Measurements from ENCODE around the gene SMKR1. TPM values are rescaled to one million over a fixed set of nuclear protein-coding genes. Genes with fewer than 3 reads are reported as not detected.

SMKR1 gene
- total and polyA plus RNA-seq, 9 of the 15 experiments (the other 6 are each of a cell fraction or from before 2014, with no cell fraction given): 0.58 to 1.8 (median 0.93) TPM; not detected in 1

DNA sequence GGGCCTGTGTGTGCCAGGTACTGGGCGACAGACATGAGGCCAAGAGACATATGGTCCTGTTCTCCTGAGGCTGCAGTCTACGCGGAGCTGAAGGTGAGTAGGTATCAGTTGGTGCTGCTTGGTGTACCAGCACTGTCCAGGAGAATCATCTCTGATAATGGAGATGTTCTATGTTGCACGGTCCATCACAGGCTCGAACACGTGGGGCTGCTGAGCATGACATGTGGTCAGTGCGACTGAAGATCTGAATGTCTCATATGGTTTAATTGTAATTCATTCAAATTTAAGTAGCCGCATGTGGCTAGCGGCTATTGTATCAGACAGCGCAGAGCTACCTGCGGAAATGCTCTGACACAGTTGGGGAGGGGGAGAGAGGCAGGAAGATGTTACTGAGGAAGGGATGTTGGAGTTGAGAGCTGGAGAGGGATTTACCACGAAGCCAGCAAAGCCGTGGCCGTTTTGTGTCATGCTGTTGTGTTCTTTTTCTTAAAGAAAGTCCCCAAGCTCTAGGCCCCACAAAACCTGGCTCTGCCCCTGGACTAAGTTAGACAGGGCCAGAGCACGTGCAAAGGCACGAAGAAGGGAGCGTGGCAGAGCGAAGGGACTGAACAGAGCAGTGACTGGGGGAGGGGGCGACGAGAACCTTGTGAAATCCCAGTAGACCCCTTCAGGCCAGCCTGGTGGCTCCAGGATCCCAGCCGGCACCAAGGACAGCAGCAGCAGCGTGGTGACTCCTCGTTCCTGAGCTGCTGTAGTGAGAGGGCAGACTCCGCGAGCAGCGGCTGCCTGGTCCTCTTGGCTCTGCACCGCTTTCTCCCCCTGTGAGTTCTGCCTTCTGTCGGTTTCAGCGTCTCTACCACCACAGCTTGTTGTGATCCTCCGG, 20.0 kb downstream of the SMKR1 start:
- Histone ChIP-seq H3K79me2 (ENCODE audit: control insufficient read depth, insufficient read depth, low read length) (no peaks in the 10 kb centered on the region), H4K20me1 (replicated peaks; ENCODE audit: control insufficient read depth, insufficient read depth, low read length) (no peaks in the 10 kb centered on the region), H3K9ac (ENCODE audit: insufficient read depth in 1 of 2, low read depth in 2 of 2, low read length in 2 of 2) (peak overlapping the region in 1 of 2 experiments; percentile 8; a peak in 2 of 4 replicates), H3K9me3 (replicated peaks; ENCODE audit: control insufficient read depth, insufficient read depth, low read depth, low read length) (no peaks in the 10 kb centered on the region), H3K27me3 (ENCODE audit: control insufficient read depth in 2 of 2, insufficient read depth in 2 of 2, low read length in 2 of 2) (peaks cover 16 to 41% of the 10 kb centered on the region in 2 experiments; a peak in 3 of 5 replicates), H2AFZ (ENCODE audit: low read depth, low read length) (peak overlapping the region; percentile 41; the same call in 1 of the 2 replicates), H3K4me3 (no peak overlapping the region), H3K4me2 (ENCODE audit: insufficient read depth, low read length) (no peak overlapping the region), H3K27ac (ENCODE audit: extremely low read depth, low read depth, low read length) (no peak overlapping the region), H3K4me1 (replicated peaks in 1 of 2; ENCODE audit: control insufficient read depth in 2 of 2, insufficient read depth in 2 of 2, low read length in 2 of 2) (peaks cover 6 to 11% of the 10 kb centered on the region in 2 experiments; a peak in 3 of 5 replicates), H3K9me1 (ENCODE audit: control insufficient read depth, insufficient read depth, low read length) (no peaks in the 10 kb centered on the region), H3K36me3 (ENCODE audit: control insufficient read depth, insufficient read depth, low read length) (no peaks in the 10 kb centered on the region)
- intact Hi-C loops (cut with micrococcal nuclease): no loop called here
- in situ Hi-C loops (cut with MboI): loop anchor here (10.0 kb wide), 1 partner anchor 1698 kb away; no protein-coding TSS in a partner anchor
- ChIA-PET CTCF (ENCODE audit: low intra/inter-chr PET ratio) (no interaction called here), POLR2A (interaction anchor here (0.6 to 0.9 kb wide), 2 partner anchors 8 to 10 kb away, joined by 3 to 6 read pairs; no protein-coding TSS in a partner anchor)
- BruUV-seq (replicated peaks): no TSS peak
- ATAC-seq (peak; percentile 65), DNase-seq (ENCODE audit: extremely low read depth in 1 of 4, low spot score in 3 of 4) (peak in 1 of 4 experiments; percentile 28), FAIRE-seq (no peak)
- 24% methylated on average over 30 of the region's 30 CpGs for WGBS (ENCODE audit: insufficient coverage, low coverage, missing lambda C conversion rate)
- TF ChIP-seq, protein P1, sequence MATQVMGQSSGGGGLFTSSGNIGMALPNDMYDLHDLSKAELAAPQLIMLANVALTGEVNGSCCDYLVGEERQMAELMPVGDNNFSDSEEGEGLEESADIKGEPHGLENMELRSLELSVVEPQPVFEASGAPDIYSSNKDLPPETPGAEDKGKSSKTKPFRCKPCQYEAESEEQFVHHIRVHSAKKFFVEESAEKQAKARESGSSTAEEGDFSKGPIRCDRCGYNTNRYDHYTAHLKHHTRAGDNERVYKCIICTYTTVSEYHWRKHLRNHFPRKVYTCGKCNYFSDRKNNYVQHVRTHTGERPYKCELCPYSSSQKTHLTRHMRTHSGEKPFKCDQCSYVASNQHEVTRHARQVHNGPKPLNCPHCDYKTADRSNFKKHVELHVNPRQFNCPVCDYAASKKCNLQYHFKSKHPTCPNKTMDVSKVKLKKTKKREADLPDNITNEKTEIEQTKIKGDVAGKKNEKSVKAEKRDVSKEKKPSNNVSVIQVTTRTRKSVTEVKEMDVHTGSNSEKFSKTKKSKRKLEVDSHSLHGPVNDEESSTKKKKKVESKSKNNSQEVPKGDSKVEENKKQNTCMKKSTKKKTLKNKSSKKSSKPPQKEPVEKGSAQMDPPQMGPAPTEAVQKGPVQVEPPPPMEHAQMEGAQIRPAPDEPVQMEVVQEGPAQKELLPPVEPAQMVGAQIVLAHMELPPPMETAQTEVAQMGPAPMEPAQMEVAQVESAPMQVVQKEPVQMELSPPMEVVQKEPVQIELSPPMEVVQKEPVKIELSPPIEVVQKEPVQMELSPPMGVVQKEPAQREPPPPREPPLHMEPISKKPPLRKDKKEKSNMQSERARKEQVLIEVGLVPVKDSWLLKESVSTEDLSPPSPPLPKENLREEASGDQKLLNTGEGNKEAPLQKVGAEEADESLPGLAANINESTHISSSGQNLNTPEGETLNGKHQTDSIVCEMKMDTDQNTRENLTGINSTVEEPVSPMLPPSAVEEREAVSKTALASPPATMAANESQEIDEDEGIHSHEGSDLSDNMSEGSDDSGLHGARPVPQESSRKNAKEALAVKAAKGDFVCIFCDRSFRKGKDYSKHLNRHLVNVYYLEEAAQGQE (IDR thresholded peaks at IDR 0.05; ENCODE audit: borderline replicate concordance): peak; percentile 96
- TF ChIP-seq, protein P1 (CRISPR knock-in tag; IDR thresholded peaks at IDR 0.05; ENCODE audit: low read depth): peak; percentile 88
- no peak for TF ChIP-seq SRSF7 (optimal IDR thresholded peaks at IDR 0.05; ENCODE audit: low read depth, low read length)
- no peak for TF ChIP-seq ZNF41 (CRISPR knock-in tag; conservative IDR thresholded peaks at IDR 0.05)
- TF ChIP-seq TBP (optimal IDR thresholded peaks at IDR 0.05; ENCODE audit: low read depth, low read length): no peak
- 0 out of 4 replicates have a peak, but pooled peaks of 1 of the 2 experiments have one; percentile 18 for TF ChIP-seq MAZ (CRISPR knock-in tag; conservative IDR thresholded peaks at IDR 0.05 in 1 of 2, IDR thresholded peaks at IDR 0.05 in 1 of 2)
- TF ChIP-seq, protein P2, sequence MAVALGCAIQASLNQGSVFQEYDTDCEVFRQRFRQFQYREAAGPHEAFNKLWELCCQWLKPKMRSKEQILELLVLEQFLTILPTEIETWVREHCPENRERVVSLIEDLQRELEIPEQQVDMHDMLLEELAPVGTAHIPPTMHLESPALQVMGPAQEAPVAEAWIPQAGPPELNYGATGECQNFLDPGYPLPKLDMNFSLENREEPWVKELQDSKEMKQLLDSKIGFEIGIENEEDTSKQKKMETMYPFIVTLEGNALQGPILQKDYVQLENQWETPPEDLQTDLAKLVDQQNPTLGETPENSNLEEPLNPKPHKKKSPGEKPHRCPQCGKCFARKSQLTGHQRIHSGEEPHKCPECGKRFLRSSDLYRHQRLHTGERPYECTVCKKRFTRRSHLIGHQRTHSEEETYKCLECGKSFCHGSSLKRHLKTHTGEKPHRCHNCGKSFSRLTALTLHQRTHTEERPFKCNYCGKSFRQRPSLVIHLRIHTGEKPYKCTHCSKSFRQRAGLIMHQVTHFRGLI (CRISPR knock-in tag; IDR thresholded peaks at IDR 0.05): no peak
- TF ChIP-seq MCM3 (IDR thresholded peaks at IDR 0.05): peak; percentile 49; the same call in 1 of the 2 replicates
- no peak for TF ChIP-seq ZNF384 (IDR thresholded peaks at IDR 0.05; ENCODE audit: low read depth, low read length)
- TF ChIP-seq MEF2A (IDR thresholded peaks at IDR 0.05; ENCODE audit: control insufficient read depth, low read depth, low read length): no peak
- no peak for TF ChIP-seq NFE2 (IDR thresholded peaks at IDR 0.05; ENCODE audit: low read depth)
- no peak for TF ChIP-seq ZBTB8A (IDR thresholded peaks at IDR 0.05; ENCODE audit: partially characterized antibody)
